Large intestine (tissue), 3 donors: ENCODE data around the gene AP4S1. TPM values are rescaled to one million over a fixed set of nuclear protein-coding genes. Genes with fewer than 3 reads are reported as not detected.

ENCODE experiments used
- DNase-seq, 2 donors: peaks; one replicate each; pipeline versions ENCODE4 v3.0.0 to v3.0.0-alpha.2; 2013
- H3K27ac ChIP-seq: one replicate; pipeline ENCODE4 v1.5.1; 2013; ENCODE audit warnings: low read length
- H3K27me3 ChIP-seq: 2 replicates; pipeline ENCODE4 v1.6.1; 2013; ENCODE audit warnings: low read length; ENCODE audit not compliant: control insufficient read depth, insufficient read depth
- H3K36me3 ChIP-seq: 2 replicates; pipeline ENCODE4 v1.6.1; 2013; ENCODE audit warnings: low read length; ENCODE audit not compliant: control insufficient read depth, insufficient read depth
- H3K4me1 ChIP-seq: one replicate; pipeline ENCODE4 v1.6.1; 2013; ENCODE audit warnings: low read length; ENCODE audit not compliant: control insufficient read depth, insufficient read depth
- H3K4me3 ChIP-seq: one replicate; pipeline ENCODE4 v1.5.1; 2013; ENCODE audit warnings: low read length
- H3K9me3 ChIP-seq: one replicate; pipeline ENCODE4 v1.6.1; 2013; ENCODE audit warnings: mild to moderate bottlenecking, low read depth, low read length, moderate library complexity; ENCODE audit not compliant: control insufficient read depth
- WGBS: methylation state at CpG from one replicate; pipeline ENCODE4 v1.1.5; 2013; ENCODE audit warnings: low lambda C conversion rate; ENCODE audit not compliant: insufficient coverage; 5-methylcytosine and 5-hydroxymethylcytosine counted together
- polyA plus RNA-seq: library from polyadenylated mRNA; unstranded; fragments of 120-200 nt; gene quantifications from one replicate; pipeline ENCODE4 v1.2.1, GENCODE V29; 2013

AP4S1 gene
- polyA plus RNA-seq, 1 donor, result 11.0 TPM

DNA sequence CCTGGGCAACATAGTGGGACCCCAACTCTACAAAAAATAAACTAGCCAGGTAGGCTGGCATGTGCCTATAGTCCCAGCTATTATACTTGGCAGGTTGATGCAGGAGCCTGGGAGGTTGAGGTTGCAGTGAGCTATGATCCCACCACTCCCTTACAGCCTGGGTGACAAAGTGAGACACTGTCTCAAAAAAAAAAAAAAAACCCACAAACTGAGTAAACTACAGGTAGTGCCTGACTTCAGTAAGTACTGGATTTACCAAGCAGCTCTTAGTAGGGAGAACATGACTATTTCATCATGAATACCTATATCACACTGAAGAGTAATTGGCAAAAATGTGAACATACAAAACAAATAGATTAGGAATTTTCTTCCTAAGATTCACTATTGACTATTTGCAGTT is 32.4 kb upstream of the AP4S1 start:
- no peak overlapping the region for H3K27ac ChIP-seq
- no peak for DNase-seq
- H3K4me1 ChIP-seq, result no peaks in the 10 kb centered on the region
- H3K27me3 ChIP-seq, result no peaks in the 10 kb centered on the region
- no peak overlapping the region for H3K4me3 ChIP-seq
- peaks cover 8% of the 10 kb centered on the region for H3K36me3 ChIP-seq
- H3K9me3 ChIP-seq, result peaks cover 3% of the 10 kb centered on the region

DNA sequence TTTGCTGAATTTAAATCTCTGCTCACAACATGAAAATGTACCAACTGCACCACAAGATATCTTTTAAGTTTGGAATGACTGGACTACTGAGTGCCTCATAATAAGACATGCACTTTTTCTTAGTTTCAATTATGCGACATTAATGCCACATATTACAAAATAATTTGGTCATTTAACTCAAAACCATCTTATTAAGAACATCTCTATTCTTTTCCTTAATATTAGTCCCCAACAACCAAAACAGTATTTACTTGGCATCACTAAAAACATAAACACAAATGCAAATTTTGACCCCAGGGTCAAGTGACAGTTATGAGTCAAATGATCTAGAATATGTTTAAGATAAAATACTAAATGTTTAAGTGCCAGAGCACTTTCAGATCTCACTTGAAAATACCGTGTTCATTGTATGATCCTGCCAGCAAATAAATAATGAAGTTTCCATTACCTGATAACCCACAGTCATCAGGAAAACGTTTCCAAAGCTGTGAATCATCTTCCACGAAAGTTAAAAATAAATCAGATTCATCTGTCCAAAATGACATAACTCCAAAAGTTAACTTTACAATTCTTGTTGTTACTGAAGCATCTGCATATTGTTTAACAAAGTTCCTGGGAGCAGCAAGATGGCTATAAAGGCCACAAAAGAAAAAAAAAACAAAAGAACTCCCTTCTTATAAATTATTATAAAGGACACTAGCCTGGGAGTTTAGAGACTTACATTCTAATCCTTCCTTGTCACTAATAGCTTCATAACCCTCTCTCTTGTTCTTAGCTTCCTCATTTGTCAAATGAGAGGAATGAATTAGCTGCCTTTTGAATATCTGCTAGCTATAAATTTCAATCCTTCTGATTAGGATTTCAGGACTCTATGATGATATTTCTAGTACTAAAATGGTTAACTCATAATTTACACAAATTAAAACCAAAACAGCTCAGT is 30.5 kb upstream of the AP4S1 start:
- no peak overlapping the region for H3K4me3 ChIP-seq
- no peaks in the 10 kb centered on the region for H3K27me3 ChIP-seq
- DNase-seq, result no peak
- no peaks in the 10 kb centered on the region for H3K4me1 ChIP-seq
- 28% methylated on average over 3 of the region's 4 CpGs for WGBS
- H3K36me3 ChIP-seq, result peaks cover 17% of the 10 kb centered on the region
- peaks cover 11% of the 10 kb centered on the region for H3K9me3 ChIP-seq
- no peak overlapping the region for H3K27ac ChIP-seq

DNA sequence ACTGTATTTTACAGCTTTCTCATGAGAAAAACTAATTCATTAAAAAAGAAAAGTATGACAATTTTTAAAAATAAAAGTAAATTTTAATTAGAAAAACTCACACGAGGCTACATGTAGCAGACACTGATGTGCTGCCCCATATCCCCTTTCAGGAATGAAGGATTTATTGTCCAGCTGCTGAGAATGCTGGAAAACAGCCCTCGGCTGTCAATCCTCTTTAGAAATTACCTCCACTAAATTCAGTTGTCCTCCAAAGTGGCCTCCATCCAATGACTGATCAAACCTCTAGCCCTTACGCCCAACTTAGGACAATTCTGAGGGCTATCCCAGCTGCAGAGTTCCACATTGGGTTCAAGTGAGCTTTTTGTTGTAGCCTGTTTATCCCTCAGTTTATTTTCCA is 29.8 kb upstream of the AP4S1 start:
- Histone ChIP-seq H3K4me3 (no peak overlapping the region), H3K9me3 (peaks cover 11% of the 10 kb centered on the region), H3K27ac (no peak overlapping the region), H3K4me1 (no peaks in the 10 kb centered on the region), H3K27me3 (no peaks in the 10 kb centered on the region), H3K36me3 (peaks cover 17% of the 10 kb centered on the region)
- no CpG with 5 or more reads among the region's 3 CpGs for WGBS
- no peak for DNase-seq

DNA sequence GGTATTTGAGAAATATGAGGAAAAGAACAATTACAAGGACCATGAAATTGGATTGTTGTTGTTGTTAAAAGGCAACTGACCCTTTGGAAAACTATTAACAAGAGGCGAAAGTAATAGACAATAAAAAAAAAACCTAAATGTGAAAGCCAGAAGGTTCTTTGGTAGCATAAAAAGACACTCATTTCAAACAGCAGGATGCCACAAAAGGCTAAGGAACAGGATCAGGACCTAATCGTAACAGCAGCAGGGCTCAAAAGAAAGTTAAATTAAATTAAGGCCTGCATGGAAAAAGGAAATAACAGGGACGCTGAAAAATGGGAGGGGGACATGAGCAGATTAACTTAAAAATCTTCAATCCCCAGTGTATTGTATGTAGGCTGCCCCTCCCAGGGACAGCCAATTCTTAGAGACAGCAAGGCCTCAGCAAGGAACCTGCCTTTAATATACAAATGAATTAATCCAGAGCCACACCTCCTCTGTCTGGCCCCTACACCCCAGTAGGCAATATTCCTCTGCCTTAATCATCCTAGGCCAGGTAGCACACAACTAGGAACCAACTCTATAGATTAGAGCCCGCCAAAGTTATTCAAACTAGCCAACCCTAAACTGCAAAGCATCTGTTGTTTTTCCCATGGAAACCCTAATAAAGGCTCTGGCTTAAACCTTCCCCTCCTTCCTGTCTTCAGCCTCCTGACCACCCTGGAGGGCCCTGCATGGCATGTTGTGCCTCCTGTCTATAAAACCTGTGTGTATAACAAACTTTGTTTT is 28.4 kb upstream of the AP4S1 start:
- H3K27me3 ChIP-seq, result no peaks in the 10 kb centered on the region
- WGBS, result 100% methylated on average over 2 of the region's 4 CpGs

DNA sequence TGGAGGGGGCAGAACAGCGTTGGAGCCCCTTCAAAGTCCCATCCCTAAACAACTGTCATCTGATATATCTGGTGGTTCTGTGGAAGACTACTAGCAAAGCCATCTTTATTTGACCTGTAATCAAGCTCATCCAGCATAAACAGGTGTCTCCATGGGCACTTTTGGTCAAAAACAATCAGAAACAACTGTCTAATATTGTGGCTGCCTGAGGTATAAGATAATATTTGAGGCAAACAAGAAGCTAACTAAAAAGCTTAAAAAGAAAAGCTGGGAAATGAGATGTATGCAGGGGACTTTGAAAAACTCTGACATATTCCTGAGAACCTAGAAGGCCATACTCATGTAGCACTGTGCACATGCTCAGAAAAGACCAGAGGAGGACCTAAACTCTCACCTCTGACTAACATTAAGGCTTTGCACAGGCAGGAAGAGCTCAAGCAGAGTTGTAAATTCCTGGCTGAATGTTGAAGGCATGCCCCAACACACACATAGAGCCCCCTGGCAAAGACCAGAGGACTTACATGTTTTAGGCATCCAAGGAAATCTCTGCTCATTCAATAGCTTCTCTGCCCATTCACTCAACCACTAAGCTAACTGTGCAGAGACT is 27.2 kb upstream of the AP4S1 start:
- Histone ChIP-seq H3K27me3 (no peaks in the 10 kb centered on the region), H3K4me3 (no peak overlapping the region), H3K4me1 (no peaks in the 10 kb centered on the region), H3K9me3 (peaks cover 11% of the 10 kb centered on the region), H3K27ac (no peak overlapping the region), H3K36me3 (peaks cover 17% of the 10 kb centered on the region)
- no peak for DNase-seq
- no CpG with 5 or more reads among the region's 1 CpG for WGBS

More for the DNA sequence above, 28.4 kb upstream of the AP4S1 start:
- no peak for DNase-seq
- Histone ChIP-seq H3K27ac (no peak overlapping the region), H3K4me1 (no peaks in the 10 kb centered on the region), H3K9me3 (peaks cover 11% of the 10 kb centered on the region), H3K36me3 (peaks cover 17% of the 10 kb centered on the region), H3K4me3 (no peak overlapping the region)

DNA sequence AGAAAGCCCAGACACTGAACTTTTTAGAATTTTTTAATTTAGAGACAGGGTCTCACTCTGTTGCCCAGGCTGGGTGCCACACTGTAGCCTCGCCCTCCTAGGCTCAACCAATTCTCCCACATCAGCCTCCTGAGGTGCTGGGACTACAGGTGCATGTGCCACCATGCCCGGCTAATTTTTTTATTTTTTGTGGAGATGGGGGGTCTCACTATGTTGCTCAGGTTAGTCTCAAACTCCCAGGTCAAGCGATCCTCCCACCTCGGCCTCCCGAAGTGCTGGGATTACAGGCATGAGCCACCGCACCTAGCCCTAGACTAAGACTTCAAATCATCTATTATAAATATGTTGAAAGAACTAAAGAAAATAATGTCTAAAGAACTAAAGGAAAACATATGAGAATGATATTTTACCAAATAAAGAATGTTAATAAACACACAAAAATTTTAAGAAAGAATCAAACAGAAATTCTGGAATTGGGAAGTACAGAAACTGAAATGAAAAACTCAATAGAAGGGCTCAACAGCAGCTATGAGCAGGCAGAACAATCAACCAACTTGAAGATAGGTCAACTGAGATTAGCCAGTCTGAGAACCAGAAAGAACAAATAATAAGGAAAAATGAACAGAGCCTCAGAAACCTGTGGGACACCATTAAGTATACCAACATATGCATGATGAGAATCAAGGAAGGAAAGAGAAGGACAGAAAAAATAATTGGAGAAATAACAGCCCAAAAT is 26.2 kb upstream of the AP4S1 start:
- Histone ChIP-seq H3K4me1 (no peaks in the 10 kb centered on the region), H3K36me3 (peaks cover 21% of the 10 kb centered on the region), H3K9me3 (peaks cover 11% of the 10 kb centered on the region), H3K27ac (no peak overlapping the region), H3K4me3 (no peak overlapping the region), H3K27me3 (no peaks in the 10 kb centered on the region)
- WGBS, result no CpG with 5 or more reads among the region's 6 CpGs
- DNase-seq, result no peak

DNA sequence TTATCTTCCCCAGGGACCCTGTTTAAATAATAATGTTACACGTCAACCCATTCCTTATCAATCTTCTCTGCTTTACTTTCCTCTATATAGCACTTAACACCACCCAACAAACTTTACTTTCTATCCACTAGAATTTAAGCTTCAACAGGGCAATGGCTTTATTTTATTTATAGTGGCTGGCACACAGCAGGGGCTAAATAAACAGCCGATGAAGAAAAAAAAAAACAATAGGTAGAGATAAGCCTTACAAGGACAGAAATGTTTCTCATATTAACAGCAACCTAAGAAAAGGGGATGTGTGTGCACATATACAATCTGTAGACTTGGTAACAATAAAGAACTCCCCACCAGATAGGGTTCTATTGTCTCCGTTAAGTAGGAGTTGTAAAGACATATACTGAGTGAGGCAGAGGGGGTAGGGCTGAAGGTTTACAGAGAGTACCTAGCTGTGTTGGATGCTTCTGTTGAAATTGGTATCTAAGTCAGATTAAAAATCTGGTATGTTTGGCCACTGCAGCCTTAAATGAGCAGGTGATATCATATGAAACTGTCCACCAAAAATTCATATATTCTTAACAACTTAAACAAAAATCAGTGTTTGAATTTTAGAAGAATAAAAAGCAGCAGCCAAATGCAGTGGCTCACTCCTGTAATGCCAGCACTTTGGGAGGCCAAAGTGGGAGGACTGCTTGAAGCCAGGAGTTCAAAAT is 24.7 kb upstream of the AP4S1 start:
- no peak for DNase-seq
- Histone ChIP-seq H3K27me3 (no peaks in the 10 kb centered on the region), H3K9me3 (peaks cover 11% of the 10 kb centered on the region), H3K4me3 (no peak overlapping the region), H3K27ac (no peak overlapping the region), H3K4me1 (no peaks in the 10 kb centered on the region), H3K36me3 (peaks cover 32% of the 10 kb centered on the region)
- no CpG with 5 or more reads among the region's 3 CpGs for WGBS

DNA sequence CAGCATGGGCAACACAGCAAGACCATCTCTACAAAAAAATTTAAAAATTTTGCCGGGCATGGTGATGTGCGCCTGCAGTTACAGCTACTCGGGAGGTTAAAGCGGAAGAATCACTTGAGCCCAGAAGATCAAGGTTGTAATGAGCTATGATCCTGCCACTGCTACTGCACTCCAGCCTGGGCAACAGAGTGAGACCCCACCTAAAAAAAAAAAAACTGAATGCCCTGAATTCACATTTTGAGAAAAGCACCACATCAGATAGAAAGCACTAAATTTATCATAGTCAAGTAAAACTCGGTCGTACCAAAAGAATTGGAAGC is 24.1 kb upstream of the AP4S1 start:
- Histone ChIP-seq H3K27ac (no peak overlapping the region), H3K9me3 (peaks cover 11% of the 10 kb centered on the region), H3K27me3 (no peaks in the 10 kb centered on the region), H3K4me1 (no peaks in the 10 kb centered on the region), H3K4me3 (no peak overlapping the region), H3K36me3 (peaks cover 34% of the 10 kb centered on the region)
- WGBS, result no CpG with 5 or more reads among the region's 6 CpGs
- DNase-seq, result no peak

DNA sequence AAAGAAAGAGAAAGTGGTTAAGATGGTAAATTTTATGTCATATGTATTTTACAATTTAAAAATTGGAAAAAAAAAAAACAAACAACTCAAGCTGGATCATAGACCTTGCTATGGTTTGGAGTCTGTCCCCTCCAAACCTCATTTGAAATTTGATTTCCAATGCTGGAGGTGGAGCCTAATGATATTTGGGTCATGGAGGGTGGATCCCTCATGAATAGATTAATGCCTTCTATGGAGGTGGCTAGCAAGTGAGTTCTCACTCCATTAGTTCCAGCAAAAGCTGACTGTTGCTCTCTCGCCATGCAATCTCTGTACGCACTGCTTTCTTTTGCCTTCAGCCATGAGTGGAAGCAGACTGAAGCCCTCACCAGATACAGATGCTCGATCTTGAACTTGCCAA is 22.2 kb upstream of the AP4S1 start:
- 100% methylated on average over 1 of the region's 3 CpGs for WGBS
- no peak for DNase-seq
- Histone ChIP-seq H3K27ac (no peak overlapping the region), H3K4me1 (no peaks in the 10 kb centered on the region), H3K36me3 (peaks cover 25% of the 10 kb centered on the region), H3K9me3 (peaks cover 8% of the 10 kb centered on the region), H3K4me3 (no peak overlapping the region), H3K27me3 (no peaks in the 10 kb centered on the region)
